ENCODE data around the gene GRB10.

GRCh38 chr7:50699143-50699542, 83.6 kb downstream of the GRB10 start:
- TF ChIP-seq POLR2A (IDR thresholded peaks at IDR 0.05; ENCODE audit: low read depth, low read length) (no peak), POLR2AphosphoS5 (IDR thresholded peaks at IDR 0.05; ENCODE audit: low read depth, low read length) (no peak)

Measured in GM12891 (cell line).